SK-N-SH (cell line): Measurements from ENCODE around the gene TNRC6C.

ENCODE experiments used
- EZH2phosphoT487 ChIP-seq: fragments of 200-600 bp; sonication (generic); IDR thresholded peaks from 2 replicates; pipeline ENCODE4 v1.6.1; 2017; ENCODE audit warnings: low read depth, mixed run types, mild to moderate bottlenecking, antibody characterized with exemption, moderate library complexity, borderline replicate concordance
- POLR2AphosphoS5 ChIP-seq: IDR thresholded peaks from 2 replicates; pipeline ENCODE4 v1.6.1; 2012; ENCODE audit warnings: low read depth, low read length
- RAD21 ChIP-seq: IDR thresholded peaks from 2 replicates; pipeline ENCODE4 v1.6.1; 2012; ENCODE audit warnings: mild to moderate bottlenecking, low read length
- TF ChIP-seq, protein P1 (sequence below): fragments of 200-600 bp; sonication (generic); IDR thresholded peaks from 2 replicates; pipeline ENCODE4 v1.6.1; 2017; ENCODE audit warnings: antibody characterized with exemption, mild to moderate bottlenecking, moderate library complexity

DNA sequence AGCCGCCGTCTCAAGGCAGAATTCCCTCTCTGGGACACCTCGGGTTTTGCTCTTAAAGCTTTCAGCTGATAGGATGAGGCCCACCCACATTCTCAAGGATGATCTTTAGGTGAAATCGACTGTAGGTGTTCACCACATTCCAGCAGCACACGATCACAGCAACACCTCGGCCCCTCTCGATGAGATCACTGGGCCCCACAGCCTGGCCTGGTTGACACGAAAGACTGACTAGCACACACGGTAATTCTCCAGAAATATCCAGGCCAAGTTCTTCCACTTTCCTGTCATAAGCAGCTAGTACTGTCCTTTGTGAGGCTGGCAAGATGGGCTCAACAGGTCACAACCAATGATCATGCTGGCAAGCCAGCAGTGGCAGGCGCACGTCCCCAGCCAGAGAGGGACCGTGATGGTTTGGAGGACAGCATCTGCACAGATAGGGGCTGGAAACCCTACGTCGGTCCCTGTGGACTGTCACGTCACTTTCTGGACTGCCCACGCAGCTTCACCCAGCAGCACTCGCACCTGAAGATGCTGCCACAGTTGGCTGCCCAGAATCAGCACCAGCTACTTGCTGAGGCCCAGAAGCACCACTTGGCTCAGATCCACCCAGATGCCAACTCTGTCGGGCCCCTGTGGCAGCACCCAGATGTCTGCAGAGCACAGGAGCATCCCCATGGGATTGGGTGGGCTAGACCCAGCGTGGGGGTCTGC, 152.7 kb downstream of the TNRC6C start:
- TF ChIP-seq POLR2AphosphoS5 (no peak), EZH2phosphoT487 (no peak), RAD21 (no peak)
- TF ChIP-seq, protein P1, sequence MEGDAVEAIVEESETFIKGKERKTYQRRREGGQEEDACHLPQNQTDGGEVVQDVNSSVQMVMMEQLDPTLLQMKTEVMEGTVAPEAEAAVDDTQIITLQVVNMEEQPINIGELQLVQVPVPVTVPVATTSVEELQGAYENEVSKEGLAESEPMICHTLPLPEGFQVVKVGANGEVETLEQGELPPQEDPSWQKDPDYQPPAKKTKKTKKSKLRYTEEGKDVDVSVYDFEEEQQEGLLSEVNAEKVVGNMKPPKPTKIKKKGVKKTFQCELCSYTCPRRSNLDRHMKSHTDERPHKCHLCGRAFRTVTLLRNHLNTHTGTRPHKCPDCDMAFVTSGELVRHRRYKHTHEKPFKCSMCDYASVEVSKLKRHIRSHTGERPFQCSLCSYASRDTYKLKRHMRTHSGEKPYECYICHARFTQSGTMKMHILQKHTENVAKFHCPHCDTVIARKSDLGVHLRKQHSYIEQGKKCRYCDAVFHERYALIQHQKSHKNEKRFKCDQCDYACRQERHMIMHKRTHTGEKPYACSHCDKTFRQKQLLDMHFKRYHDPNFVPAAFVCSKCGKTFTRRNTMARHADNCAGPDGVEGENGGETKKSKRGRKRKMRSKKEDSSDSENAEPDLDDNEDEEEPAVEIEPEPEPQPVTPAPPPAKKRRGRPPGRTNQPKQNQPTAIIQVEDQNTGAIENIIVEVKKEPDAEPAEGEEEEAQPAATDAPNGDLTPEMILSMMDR, result no peak
